Measurements from ENCODE around the gene GALNT5.

GRCh38 chr2:157257312-157258252, at the start of gene GALNT5:
- no peak for TF ChIP-seq FEZF1 (tag by site-specific recombination; IDR thresholded peaks at IDR 0.05)
- no peak for TF ChIP-seq CTCF (tag by site-specific recombination; IDR thresholded peaks at IDR 0.05)
- peak; percentile 51; the same call in 1 of the 2 replicates for TF ChIP-seq PRDM4 (tag by site-specific recombination; IDR thresholded peaks at IDR 0.05)
- no peak for TF ChIP-seq GLI2 (tag by site-specific recombination; IDR thresholded peaks at IDR 0.05; ENCODE audit: borderline replicate concordance, low read depth)
- no peak for TF ChIP-seq ZNF426 (tag by site-specific recombination; IDR thresholded peaks at IDR 0.05)
- no peak for TF ChIP-seq PBX3 (CRISPR knock-in tag; IDR thresholded peaks at IDR 0.05)
- TF ChIP-seq ZNF521 (tag by site-specific recombination; IDR thresholded peaks at IDR 0.05): no peak

Data from HEK293 (cell line).